KG1 (cell line): ENCODE measurements around the gene DUT.

Experiments
- DNase-seq: peaks from one replicate; lab custom pipeline; 2025; lab: John Stamatoyannopoulos, UW

Gene DUT

GRCh38 chr15:48371550-48371949, 40.3 kb downstream of the DUT start:
- DNase-seq, result no peak

GRCh38 chr15:48371961-48372360, 40.7 kb downstream of the DUT start:
- no peak for DNase-seq

GRCh38 chr15:48373821-48374451, 42.7 kb downstream of the DUT start:
- DNase-seq, result no peak

- no peak for DNase-seq
Measured at GRCh38 chr15:48374472-48374871, 43.2 kb downstream of the DUT start.

GRCh38 chr15:48375767-48376166, 44.5 kb downstream of the DUT start:
- DNase-seq, result no peak

GRCh38 chr15:48380198-48380597, 49.0 kb downstream of the DUT start:
- no peak for DNase-seq

GRCh38 chr15:48381861-48382260, 50.6 kb downstream of the DUT start:
- no peak for DNase-seq

GRCh38 chr15:48383031-48383430, 51.8 kb downstream of the DUT start:
- DNase-seq, result no peak

GRCh38 chr15:48384616-48385015, 53.4 kb downstream of the DUT start:
- DNase-seq, result no peak

- no peak for DNase-seq
Measured at GRCh38 chr15:48385031-48385830, 54.0 kb downstream of the DUT start.

- DNase-seq, result no peak
Measured at GRCh38 chr15:48388016-48388851, 57.0 kb downstream of the DUT start.

GRCh38 chr15:48388910-48389309, 57.7 kb downstream of the DUT start:
- no peak for DNase-seq

GRCh38 chr15:48389691-48390143, 58.5 kb downstream of the DUT start:
- no peak for DNase-seq

GRCh38 chr15:48391950-48392349, 60.7 kb downstream of the DUT start:
- DNase-seq, result no peak

- no peak for DNase-seq
Measured at GRCh38 chr15:48392356-48392755, 61.1 kb downstream of the DUT start.
